ENCODE results near the gene CACNA1G.

Gene CACNA1G

DNA sequence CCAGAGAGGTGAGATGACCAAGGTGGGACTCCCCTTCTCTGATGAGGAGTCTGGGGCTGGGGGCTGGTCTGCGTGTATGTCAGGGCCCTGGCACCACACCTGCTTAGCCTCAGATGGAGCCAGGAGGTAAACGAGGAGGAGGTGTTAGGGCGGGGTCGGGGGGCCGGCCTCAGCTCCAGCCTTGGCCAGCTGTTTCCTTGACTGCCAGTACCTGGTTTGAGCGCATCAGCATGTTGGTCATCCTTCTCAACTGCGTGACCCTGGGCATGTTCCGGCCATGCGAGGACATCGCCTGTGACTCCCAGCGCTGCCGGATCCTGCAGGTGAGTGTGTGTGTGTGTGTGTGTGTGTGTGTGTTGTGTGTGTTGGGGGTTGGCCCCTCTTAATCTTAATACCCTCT lies 8.1 kb downstream of the CACNA1G start:
- DNase-seq, result no peak

DNA sequence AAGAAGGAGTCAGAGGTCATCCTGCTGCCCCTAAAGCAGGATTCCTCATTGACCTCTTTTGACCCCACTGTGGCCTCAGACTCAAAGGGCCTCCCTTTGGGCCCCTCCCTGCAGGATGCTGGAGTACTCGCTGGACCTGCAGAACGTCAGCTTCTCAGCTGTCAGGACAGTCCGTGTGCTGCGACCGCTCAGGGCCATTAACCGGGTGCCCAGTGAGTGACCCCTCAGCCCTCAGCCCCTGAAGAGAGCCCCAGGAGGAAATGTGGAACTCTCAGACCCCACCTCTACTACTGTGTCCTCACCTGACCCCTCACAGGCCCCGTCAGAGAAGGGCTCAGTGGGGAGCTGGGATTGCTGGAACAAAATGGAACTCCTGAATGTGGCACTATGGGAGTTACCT lies 9.1 kb downstream of the CACNA1G start:
- DNase-seq, result no peak

DNA sequence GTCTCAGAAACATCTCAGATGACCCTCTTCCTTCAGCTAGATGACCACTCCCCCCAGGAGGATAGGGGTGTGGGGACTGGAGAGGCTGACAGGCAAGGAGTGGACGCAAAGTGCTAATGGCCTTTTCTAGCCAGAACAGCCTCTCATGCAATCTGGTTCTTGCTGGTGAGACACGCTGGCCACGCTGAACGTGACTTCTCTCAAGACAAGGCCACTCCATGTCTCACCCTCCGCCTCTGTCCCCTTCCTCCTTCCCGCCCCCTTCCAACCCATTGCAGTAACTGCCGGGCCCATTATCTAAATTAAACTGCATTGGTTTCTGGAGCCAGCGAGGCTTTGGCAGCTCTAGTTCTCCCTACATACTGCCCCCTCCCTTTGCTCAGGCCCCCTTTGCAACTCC lies 9.5 kb downstream of the CACNA1G start:
- no peak for DNase-seq

DNA sequence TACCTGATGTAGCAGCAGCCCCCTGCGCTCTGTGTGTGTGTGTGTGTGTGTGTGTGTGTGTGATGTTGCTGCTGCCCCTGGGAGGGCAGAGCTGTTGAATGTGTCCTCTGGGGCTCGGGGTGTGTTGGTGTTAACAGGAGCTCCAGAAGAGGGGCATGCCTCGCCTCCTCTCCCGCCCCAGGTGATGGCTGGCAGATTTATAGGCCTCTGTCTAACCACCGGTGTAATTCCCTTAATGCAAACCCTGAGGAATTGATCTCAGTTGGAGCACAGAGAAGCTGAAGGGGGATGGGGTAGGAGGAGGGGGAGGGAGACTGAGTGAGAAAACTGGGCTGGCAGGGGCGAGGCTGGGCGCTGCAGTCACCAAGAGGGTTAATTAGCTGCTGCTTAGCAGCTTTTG lies 10.0 kb downstream of the CACNA1G start:
- DNase-seq, result no peak

DNA sequence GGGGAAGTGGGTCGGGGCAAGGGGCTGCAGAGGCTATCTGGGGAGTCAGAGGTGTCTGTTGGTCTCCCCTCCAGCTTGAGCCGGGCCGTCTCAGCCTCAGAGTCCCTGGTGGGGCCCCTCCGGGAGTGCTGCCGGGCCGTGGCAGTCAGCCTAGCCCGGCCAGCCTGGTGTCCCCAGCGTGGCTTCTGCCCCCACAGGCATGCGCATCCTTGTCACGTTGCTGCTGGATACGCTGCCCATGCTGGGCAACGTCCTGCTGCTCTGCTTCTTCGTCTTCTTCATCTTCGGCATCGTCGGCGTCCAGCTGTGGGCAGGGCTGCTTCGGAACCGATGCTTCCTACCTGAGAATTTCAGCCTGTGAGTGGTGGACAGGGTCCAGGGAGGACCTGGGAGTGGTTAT lies 11.2 kb downstream of the CACNA1G start:
- no peak for DNase-seq

DNA sequence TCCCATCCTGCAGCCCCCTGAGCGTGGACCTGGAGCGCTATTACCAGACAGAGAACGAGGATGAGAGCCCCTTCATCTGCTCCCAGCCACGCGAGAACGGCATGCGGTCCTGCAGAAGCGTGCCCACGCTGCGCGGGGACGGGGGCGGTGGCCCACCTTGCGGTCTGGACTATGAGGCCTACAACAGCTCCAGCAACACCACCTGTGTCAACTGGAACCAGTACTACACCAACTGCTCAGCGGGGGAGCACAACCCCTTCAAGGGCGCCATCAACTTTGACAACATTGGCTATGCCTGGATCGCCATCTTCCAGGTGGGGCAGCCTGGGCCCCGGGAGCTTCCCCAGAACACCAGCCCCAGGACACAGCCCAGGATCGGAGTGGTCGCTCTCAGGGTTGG lies 12.0 kb downstream of the CACNA1G start:
- no peak for DNase-seq

DNA sequence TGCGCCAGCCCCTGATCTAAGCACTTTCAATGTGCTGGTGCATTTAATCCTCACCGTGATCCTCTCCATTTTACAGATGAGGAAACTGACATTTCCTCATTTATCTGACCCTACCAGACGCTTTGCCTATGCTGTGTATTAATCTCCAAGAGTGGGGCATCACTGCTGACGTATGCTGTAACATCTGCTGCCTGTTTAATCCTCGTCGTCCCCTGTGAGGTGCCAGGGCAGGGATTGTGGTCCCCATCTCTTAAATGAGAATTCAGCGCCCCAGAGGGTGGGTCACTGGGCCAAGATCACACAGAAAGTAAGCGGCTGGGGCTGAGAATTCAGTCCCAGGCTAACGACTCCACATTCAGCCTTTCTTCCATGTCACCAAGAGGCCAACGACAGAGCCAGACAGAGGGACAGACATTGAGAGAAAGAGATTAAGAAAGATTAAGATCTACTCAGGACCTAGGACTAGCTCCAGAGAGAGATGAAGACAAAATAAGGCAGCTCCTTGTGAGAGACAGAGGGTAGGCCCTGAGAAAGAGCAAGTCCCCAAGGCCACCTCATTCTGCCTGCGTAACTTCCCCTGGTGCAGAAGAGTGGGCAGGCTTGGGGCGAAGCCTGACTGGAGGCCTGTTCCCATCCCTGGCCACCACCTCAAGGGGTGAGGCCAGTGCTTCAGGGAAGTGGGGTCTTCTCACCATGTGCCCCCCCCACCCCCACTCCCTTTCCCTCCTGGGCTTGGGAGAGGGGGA lies 13.5 kb downstream of the CACNA1G start:
- no peak for DNase-seq

DNA sequence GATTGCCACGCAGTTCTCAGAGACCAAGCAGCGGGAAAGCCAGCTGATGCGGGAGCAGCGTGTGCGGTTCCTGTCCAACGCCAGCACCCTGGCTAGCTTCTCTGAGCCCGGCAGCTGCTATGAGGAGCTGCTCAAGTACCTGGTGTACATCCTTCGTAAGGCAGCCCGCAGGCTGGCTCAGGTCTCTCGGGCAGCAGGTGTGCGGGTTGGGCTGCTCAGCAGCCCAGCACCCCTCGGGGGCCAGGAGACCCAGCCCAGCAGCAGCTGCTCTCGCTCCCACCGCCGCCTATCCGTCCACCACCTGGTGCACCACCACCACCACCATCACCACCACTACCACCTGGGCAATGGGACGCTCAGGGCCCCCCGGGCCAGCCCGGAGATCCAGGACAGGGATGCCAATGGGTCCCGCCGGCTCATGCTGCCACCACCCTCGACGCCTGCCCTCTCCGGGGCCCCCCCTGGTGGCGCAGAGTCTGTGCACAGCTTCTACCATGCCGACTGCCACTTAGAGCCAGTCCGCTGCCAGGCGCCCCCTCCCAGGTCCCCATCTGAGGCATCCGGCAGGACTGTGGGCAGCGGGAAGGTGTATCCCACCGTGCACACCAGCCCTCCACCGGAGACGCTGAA lies 15.2 kb downstream of the CACNA1G start:
- no peak for DNase-seq

DNA sequence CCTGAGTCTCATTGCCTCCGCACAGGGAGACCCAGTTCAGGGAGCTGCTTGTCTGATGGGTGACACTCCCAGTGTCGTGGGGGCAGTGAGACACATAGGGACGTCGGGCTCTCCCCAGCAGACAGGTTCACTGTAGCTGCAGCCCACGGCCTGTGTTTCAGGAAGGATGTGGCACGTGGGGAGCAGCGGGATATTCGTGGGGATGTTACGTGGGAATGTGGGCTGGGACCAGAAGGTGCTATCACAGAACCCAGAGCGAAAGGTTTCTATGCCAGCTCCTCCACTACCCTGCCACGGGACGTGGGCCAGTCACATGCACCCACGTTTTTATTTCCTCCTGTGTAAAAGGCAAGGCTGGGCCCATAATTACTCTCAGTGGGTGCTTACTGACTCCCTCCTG lies 16.3 kb downstream of the CACNA1G start:
- no peak for DNase-seq

DNA sequence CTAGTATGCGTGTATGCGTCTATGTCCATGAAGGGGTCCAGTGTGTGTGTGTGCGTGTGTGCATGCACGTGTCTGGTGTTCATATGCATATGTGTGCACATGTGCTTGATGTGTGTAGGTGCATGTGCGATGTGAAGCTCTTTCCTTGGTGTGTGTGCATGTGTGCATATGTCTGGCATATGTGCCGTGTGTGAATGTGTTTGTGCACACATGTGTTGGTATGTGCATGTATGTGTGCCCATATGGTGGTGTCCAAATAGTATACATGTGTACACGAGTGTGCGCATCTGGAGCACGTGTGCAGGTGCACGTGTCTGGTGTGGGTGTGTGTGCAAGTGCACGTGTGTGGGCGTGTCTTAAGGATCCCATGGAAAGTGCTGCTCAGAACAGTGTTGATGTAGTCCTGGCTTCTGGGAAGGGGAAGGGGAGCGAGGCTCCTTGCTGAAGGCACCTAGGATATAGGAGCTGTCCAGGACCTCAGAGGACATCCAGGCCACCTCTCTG lies 17.0 kb downstream of the CACNA1G start:
- DNase-seq, result no peak

DNA sequence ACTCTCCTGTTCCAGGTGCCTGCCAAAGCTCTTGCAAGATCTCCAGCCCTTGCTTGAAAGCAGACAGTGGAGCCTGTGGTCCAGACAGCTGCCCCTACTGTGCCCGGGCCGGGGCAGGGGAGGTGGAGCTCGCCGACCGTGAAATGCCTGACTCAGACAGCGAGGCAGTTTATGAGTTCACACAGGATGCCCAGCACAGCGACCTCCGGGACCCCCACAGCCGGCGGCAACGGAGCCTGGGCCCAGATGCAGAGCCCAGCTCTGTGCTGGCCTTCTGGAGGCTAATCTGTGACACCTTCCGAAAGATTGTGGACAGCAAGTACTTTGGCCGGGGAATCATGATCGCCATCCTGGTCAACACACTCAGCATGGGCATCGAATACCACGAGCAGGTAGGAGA lies 17.7 kb downstream of the CACNA1G start:
- no peak for DNase-seq

DNA sequence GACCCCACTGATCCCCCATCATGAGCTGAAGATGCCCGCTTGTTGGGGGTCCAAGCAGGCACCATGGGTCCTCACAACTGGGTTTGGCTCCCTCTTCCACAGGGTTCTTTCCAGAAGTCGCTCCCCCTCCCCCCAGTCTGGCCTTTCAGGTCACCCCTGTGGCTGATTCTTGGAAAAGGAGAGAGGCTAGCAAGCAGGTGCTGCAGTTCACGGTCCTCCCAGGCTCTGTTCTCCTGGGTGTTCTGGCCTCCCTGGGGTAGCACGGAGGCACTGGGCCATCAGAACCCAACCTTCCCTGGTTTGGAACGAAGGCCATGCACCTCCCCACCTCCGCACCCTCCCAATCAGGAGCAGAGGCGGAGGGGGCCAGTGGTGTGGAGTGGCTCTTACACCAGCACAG lies 18.9 kb downstream of the CACNA1G start:
- no peak for DNase-seq

DNA sequence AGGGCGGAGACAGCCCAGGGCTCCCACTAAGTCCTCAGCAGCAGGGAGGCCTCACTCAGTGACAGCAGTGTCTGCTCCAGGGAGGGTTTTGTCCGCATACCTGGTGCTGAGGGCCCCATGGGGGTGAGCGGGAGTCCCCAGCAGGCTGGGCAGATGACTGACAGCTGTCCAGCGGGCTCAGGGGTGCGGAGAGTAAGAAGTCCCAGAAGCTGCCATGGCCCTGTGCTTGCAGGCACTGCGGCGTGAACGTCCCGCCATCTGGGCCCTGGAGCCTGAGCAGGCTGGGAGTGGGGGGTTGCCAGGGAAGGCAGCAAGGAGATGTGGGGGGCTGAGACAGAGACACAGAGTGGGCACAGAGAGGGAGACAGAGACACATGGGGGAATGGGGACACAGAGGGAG lies 20.1 kb downstream of the CACNA1G start:
- no peak for DNase-seq

DNA sequence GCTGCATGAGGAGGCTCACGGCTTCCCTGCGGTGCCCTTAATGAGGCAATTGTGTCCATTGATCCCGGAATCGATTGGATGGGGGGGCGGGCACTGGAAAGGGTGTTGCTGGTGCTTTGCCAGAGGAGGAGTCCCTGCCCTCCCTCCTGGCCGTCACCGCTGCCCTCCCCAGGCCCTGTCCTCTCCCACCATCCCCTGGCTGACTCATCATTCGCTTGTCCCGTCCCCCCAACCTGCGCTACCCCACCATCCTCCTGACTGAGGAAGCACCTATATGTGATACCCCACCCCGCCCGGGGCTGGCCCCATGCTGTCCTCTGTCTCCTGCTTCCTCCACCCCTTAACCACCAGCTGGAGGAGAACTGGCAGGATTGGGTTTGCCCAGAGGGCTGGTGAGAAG lies 20.8 kb downstream of the CACNA1G start:
- no peak for DNase-seq

DNA sequence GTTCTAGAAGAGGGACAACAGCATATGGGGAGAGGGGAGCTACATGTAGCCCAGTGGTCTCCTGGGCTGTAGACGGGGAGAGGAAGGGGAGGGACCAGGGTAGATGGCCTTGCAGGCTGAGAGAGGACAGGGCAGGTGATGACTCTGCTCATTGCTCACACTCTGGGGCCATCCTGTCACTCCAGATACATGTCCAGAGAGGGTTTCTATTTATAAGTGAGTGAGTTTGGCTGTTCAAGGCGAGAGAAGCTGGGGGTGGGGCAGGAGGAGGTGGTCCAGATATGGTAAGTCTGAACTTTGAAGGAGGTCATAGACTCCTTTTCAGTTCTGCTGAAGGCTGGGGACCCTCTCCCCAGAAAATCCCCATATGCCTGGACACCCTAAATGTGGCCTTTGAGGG lies 22.2 kb downstream of the CACNA1G start:
- DNase-seq, result no peak

DNA sequence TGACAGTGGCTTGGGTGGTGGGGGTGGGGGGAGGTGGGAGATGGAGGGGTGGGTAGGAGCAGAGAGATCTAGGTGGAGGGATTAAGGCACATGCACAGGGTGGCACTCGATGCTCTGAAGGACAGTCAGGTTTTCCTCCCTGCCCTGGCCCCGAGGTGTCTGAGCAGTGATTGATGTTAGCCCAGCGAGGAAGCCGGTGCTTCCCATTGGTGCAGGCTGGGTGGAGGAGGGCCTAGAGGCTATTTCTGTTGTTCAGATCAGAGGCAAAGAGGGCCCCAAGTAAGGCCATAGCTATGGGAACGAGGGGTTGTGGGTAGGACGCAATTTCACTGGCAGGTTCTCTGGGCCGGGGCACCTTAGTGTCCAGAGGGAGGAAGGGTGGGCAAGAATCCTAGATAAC lies 23.1 kb downstream of the CACNA1G start:
- DNase-seq, result no peak

DNA sequence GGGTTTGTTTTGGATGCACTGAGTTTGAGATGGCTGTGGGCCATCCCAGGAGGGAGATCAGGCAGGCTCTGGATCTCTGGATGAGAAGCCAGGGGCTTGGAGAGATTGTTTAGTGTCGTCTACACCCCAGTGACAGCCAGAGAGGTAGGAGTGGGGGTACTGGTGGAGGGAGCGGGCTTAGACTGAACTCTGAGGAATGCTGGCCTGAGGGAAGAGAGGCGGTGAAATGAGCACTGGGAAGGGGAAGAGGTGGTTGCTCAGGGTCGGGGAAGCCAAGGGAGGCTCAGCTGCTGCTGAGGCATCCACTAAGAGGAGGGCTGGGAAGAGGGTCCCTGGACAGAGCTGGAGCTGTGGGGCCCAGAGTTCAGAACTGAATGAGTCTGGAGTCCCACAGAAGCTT lies 23.6 kb downstream of the CACNA1G start:
- DNase-seq, result no peak

DNA sequence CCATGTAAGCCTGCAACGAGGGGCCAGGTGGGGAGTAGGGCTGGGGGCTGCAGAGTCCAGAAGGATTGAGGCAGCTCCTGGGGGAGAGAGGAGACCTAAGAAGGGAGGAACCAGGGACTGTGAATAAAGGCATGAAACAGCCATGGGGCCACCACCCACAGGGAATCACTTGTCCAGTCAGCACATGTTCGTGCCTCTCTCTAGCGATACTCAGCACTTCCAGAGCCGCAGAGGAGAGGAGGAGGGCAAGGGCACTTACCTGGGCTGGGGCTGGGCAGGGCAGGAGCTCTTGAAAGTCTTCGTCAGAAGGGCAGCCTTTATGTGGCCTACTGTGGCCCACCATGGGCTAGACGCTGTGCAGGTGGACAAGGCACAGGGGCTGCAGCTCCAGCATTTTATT lies 24.2 kb downstream of the CACNA1G start:
- no peak for DNase-seq

DNA sequence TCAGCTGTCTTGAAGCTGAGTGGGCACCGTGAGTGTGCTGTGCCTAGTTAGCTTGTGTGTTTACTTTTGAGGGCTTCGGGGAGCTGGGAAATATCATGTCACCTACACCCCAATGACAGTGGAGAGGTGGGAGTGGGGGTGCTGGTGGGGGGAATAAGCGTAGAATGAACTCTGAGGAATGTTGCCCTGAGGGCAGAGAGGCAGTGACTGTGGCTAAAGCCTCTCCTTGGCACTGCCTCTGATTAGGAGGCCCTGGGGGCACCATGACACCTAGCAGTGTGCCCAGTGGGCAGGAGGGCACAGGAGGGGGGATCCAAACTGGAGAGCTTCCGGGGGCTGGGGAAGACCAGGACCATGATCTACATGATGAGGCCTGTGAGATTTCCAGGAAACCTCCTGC lies 24.8 kb downstream of the CACNA1G start:
- DNase-seq, result no peak

DNA sequence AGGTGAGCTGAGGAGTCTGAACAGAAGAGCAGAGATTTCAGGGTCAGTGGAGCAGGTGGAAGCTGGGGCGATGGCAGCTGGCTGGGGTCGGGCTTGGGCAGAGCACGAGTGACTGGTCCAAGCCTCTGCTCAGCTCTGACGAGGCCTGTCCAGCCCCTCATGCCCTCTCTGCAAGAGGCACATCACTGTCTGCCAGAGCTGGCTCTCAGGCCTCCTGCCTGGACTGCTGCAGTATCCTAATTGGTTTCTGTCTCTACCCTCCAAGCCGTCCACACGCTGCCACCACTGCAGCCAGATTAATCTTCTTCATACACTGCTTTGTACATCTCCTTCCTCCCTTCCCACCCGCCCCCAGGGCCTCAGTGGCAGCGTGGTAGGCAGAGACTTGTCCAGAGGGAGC lies 25.4 kb downstream of the CACNA1G start:
- DNase-seq, result no peak

DNA sequence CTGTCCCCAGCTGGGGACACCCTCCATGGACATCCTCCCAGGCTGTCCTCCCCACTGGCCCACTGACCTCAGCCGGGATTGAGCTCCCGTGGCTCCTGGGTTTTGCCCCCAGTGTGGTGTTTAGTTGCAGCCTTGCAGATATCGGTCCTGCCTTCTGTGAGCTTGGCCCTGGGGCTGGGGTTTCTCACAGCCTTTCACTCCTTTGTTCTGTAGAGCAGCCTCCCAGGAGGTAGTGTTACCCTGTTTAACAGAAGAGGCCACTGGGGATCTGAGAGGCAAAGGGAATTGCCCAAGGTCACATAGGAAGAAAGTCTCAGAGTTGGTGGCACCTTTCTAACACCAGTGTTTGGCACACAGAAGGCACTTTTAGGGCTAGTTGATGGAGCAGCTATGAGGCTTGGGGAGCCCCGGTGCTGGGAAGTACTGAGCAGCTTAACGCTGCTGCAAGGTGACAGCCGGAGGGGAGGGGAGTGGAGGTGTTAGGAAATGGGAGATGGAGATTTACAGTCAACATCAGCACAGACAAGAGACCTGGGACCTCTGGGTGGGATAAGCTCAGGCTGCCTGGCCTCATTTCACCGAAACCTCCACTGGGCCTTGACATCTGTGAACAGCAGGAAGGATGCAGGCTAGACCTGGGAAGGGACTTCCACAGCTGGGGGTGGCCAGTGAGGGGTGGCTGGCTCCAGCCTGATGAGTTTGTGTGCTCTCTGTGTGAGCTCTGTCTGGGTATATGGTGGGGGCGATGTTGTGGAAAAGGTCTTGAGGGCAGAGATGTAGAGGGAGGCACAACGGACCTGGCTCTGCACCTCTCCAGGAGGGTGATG lies 26.1 kb downstream of the CACNA1G start:
- no peak for DNase-seq

DNA sequence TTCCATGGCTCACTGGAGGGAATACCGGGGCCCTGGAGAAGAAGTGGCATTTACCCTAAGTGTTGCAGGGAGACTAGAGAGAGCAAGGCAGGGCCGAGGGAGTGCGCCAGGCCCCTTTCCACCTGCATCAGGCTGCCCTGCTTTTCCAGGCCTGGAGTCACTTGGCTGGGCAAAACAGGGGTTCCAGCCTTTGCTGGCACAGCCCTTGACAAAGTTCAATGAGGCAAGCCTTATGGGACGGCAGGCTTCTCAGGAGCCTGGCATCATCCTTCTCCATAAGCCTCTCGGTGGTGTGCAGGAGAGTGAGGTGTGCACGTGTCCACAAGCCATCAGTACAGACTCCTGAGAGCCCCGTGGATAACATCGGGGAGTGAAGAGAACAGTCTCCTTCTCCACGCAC lies 27.1 kb downstream of the CACNA1G start:
- DNase-seq, result no peak

DNA sequence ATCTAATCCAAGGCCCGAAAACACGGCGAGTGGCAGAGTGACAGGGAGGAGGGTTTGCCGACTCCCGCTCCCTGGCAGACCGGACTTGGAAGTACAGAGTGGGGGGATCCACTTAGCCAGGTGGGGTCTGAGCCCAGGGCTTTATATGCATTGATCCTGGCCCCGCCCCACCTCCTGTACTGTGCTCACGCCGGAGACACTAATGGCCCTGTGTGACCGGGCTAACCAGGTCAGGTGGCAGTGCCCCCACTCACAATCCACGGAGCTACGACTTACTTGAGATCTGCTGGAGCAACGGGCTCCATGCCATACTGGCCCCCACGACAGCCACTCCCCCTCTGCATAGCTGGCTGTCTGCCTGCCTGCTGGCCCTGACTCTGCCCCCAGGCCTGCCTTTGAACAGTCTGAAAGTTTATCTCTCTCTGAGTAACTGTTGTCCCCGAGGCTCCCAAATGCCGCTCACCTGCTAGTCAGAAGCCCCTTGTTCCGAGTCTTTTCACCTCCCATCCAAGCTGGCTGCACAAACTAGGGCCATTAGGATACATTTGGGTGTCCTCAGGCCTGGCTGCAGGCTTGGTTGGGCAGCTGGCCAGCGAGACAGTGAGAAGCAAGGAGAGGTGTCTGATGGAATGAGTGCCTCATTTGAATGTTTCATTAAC lies 28.0 kb downstream of the CACNA1G start:
- DNase-seq, result no peak

Data from fibroblast of skin of abdomen (primary cell).